ENCODE data around the gene CR1.

DNA sequence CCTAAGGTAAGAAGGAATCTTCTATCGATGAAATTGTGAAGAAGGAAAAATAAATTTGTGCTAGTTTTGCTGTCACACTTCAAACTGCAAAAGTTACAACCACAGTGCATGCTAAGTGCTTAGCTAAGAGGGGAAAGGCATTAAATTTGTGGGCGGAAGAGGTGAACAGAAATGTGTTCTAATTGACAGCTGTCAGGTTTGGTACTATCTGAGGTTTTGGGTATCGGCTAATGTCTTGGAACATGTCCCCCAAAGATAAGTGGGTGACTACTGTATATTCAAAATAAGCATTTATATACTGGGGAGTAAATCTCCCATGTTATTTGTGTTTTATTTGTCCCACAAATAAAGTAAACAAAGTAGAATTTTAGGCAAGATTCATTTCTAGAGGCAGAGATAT, 8.0 kb downstream of the CR1 start:
- no peak for TF ChIP-seq EZH2 (IDR thresholded peaks at IDR 0.05; ENCODE audit: borderline replicate concordance, low read depth, low read length, severe bottlenecking)
- TF ChIP-seq CTCF (IDR thresholded peaks at IDR 0.05; ENCODE audit: borderline replicate concordance, extremely low read depth, low read length, poor library complexity, severe bottlenecking), result no peak
